Measurements from ENCODE around the gene EMC9. TPM values are rescaled to one million over a fixed set of nuclear protein-coding genes. Genes with fewer than 3 reads are reported as not detected.
A peak's percentile ranks its signal among the peaks of the same experiment; 100 is the strongest.

Gene EMC9
- polyA plus RNA-seq, 12 donors, result 21.0 to 38.3 (median 25.8) TPM; not detected in 1

GRCh38 chr14:24151404-24152080, 10.2 kb upstream of the EMC9 start:
- no peak for DNase-seq

- no peak for DNase-seq
These were observed 9.6 kb upstream of the EMC9 start for GRCh38 chr14:24150993-24151392.

- DNase-seq, result no peak
These were observed 9.2 kb upstream of the EMC9 start for GRCh38 chr14:24150567-24150966.

- DNase-seq, result no peak
These were observed 8.7 kb upstream of the EMC9 start for GRCh38 chr14:24150061-24150460.

- DNase-seq, result no peak
These were observed 8.0 kb upstream of the EMC9 start for GRCh38 chr14:24149302-24149969.

- no peak for DNase-seq
These were observed 6.5 kb upstream of the EMC9 start for GRCh38 chr14:24147761-24148428.

GRCh38 chr14:24146978-24147760, 5.8 kb upstream of the EMC9 start, which contains the start of gene RNF31:
TSS of gene RNF31 (plus strand) at chr14:24147498. CDS start at chr14:24147699, 201 bp downstream.
- peak; percentile 99 for DNase-seq

GRCh38 chr14:24146453-24146977, 5.1 kb upstream of the EMC9 start, which contains the start of gene PSME2:
TSS of gene PSME2 (minus strand) at chr14:24146610. CDS start at chr14:24146581, 29 bp downstream.
- peak; percentile 92 for DNase-seq

- no peak for DNase-seq
These were observed 4.5 kb upstream of the EMC9 start for GRCh38 chr14:24145690-24146452.

GRCh38 chr14:24145219-24145618, 3.8 kb upstream of the EMC9 start:
- no peak for DNase-seq

- DNase-seq, result no peak
These were observed 3.1 kb upstream of the EMC9 start for GRCh38 chr14:24144451-24144850.

GRCh38 chr14:24143511-24143910, 2.1 kb upstream of the EMC9 start:
- DNase-seq, result no peak

GRCh38 chr14:24139272-24139934, 2.0 kb downstream of the EMC9 start:
- no peak for DNase-seq

- DNase-seq, result no peak
These were observed 2.8 kb downstream of the EMC9 start for GRCh38 chr14:24138396-24139271.

GRCh38 chr14:24137529-24138395, 3.6 kb downstream of the EMC9 start:
- no peak for DNase-seq

- no peak for DNase-seq
These were observed 4.5 kb downstream of the EMC9 start for GRCh38 chr14:24136684-24137528.

All from muscle of arm (tissue), 12 donors.